Left ventricle myocardium inferior (tissue), 1 donor: Measurements from ENCODE around the gene GIGYF1. TPM values are rescaled to one million over a fixed set of nuclear protein-coding genes. Genes with fewer than 3 reads are reported as not detected.
"Not testable (repeated sequence)": the region's sequence is repeated elsewhere in the genome, so short reads cannot be mapped to it uniquely, and the experiment has no call there.

Experiments used
- DNase-seq: peaks from one replicate; pipeline ENCODE4 v3.0.0-alpha.2; 2020
- H3K27ac ChIP-seq: fragments of 200-600 bp; replicated peaks from 2 replicates; pipeline ENCODE4 v1.8.0; 2021
- H3K27me3 ChIP-seq: fragments of 200-600 bp; 2 replicates; pipeline ENCODE4 v1.8.0; 2021; ENCODE audit warnings: low read depth
- H3K36me3 ChIP-seq: fragments of 200-600 bp; 2 replicates; pipeline ENCODE4 v1.8.0; 2021
- H3K4me1 ChIP-seq: fragments of 200-600 bp; 2 replicates; pipeline ENCODE4 v1.8.0; 2021
- H3K4me3 ChIP-seq: fragments of 200-600 bp; 2 replicates; pipeline ENCODE4 v1.8.0; 2021; ENCODE audit warnings: mild to moderate bottlenecking, moderate library complexity
- H3K9me3 ChIP-seq: fragments of 200-600 bp; replicated peaks from 2 replicates; pipeline ENCODE4 v1.8.0; 2021
- intact Hi-C: fragments of 100-400 bp; cut with micrococcal nuclease; formaldehyde crosslinking; loops from one replicate; pipeline ENCODE4 v1.11.0; 2022
- total RNA-seq: library from RNA; stranded (reverse); fragmentation: NEBNext Ultra II Directional; extraction: Animal tissue kit (Norgen Biotek cat#: 25700); gene quantifications from one replicate; pipeline ENCODE4 v1.2.1, GENCODE V29; 2021
- TF ChIP-seq, protein P1 (sequence below): fragments of 200-600 bp; IDR thresholded peaks from 2 replicates; pipeline ENCODE4 v1.8.0; 2021; ENCODE audit warnings: antibody characterized with exemption, mild to moderate bottlenecking, borderline replicate concordance
- donor health status: DM: no; HTN: yes; CAD: no; lungs with severe emphysema.

GIGYF1 gene
- total RNA-seq, 1 donor from 2014 or later: 24.5 TPM

DNA sequence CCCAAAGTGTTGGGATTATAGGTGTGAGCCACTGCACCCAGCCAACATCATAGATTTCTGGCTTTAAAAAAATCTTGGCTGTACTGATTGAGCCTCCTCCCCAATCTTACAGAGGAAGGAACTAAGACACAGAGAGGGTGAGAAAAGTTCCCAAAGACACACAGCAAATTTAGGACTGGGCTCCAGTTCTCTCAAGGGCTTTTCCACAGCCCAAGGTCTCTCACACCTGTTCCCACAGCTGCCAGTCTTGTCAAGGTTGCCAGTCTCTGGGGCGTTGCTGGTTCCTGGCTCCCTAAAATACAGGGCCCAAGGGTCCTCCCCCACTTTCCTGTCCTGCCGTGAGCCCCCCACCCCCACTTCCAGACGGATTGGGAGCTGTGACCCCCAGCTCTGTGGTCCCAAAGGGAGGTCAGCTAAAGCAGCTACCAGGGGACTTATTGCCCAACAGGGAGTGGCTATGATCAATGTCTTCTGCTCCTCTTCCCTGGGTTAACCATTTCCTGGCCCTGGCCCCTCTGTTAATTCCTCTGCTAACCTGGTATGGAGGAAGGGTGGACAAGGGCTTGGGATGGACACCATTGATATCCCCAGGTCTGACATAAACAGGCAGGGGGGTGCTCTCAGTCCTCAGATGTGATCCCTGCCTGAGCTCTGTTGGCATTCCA is 36.2 kb upstream of the GIGYF1 start:
- intact Hi-C loops: no loop called here
- Histone ChIP-seq H3K4me3 (no peak overlapping the region), H3K36me3 (no peaks in the 10 kb centered on the region), H3K27me3 (peaks cover 86% of the 10 kb centered on the region), H3K4me1 (no peaks in the 10 kb centered on the region), H3K27ac (no peak overlapping the region), H3K9me3 (no peaks in the 10 kb centered on the region)
- DNase-seq: no peak
- TF ChIP-seq, protein P1, sequence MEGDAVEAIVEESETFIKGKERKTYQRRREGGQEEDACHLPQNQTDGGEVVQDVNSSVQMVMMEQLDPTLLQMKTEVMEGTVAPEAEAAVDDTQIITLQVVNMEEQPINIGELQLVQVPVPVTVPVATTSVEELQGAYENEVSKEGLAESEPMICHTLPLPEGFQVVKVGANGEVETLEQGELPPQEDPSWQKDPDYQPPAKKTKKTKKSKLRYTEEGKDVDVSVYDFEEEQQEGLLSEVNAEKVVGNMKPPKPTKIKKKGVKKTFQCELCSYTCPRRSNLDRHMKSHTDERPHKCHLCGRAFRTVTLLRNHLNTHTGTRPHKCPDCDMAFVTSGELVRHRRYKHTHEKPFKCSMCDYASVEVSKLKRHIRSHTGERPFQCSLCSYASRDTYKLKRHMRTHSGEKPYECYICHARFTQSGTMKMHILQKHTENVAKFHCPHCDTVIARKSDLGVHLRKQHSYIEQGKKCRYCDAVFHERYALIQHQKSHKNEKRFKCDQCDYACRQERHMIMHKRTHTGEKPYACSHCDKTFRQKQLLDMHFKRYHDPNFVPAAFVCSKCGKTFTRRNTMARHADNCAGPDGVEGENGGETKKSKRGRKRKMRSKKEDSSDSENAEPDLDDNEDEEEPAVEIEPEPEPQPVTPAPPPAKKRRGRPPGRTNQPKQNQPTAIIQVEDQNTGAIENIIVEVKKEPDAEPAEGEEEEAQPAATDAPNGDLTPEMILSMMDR: no peak

DNA sequence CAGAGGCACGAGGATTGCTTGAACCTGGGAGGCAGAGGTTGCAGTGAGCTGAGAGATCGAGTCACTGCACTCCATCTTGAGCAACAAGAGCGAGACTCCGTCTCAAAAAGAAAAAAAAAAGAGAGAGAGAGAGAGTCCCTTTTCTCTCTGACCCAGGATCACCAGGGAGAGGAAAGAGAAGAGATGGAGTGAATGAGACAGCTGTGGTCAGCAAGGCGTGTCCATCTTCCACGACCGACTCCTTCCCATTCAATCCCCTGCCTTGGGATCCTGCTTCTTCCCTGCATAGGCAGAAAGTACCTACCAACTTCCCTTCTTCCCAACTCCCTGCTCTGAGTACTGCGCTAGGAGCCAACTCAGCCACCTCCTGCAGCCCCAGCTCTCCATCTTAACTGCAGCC is 34.1 kb upstream of the GIGYF1 start:
- no peak overlapping the region for H3K27ac ChIP-seq
- no peak for DNase-seq
- H3K27me3 ChIP-seq: peaks cover 87% of the 10 kb centered on the region
- H3K4me1 ChIP-seq: no peaks in the 10 kb centered on the region
- H3K4me3 ChIP-seq: no peak overlapping the region
- intact Hi-C loops: loop anchor here (5.0 kb wide), 1 partner anchor 261 kb away; no protein-coding TSS in a partner anchor
- no peaks in the 10 kb centered on the region for H3K9me3 ChIP-seq
- H3K36me3 ChIP-seq: no peaks in the 10 kb centered on the region
- TF ChIP-seq, protein P1: no peak

DNA sequence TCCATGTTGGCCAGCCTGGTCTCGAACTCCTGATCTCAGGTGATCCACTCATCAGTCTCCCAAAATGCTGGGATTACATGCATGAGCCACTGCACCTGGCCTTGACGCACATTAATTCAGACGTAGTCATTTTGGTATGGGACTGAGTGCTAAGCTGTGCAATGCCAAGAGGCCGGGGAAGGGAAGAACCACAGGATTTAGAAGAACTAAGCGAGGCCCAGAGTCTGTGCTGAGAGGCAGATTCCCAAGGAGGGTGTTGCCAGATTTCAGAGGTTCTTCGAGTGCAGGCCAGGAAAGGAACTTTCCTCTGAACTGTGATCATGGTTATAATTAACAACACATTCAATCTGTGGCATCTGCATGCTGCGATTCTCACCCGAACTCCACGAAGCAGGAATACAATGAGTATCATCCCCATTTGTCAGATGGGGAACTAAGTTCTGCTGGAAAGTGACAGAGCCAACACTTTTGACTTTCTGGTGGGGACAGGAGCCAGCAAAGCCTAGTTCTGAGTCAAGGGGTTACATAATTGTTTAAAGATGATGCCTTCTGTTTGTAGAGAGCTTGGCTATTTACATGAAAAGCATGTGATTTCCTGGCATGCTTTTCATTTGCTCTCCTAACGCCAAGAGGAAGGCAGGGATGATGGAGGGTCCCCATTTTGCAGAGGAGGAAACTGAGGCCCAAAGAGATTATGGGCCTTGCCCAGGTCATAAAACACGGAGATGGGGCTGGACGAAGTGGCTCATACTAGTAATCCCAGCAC is 33.1 kb upstream of the GIGYF1 start:
- Histone ChIP-seq H3K9me3 (no peaks in the 10 kb centered on the region), H3K27me3 (peaks cover 87% of the 10 kb centered on the region), H3K36me3 (no peaks in the 10 kb centered on the region), H3K4me1 (no peaks in the 10 kb centered on the region), H3K27ac (no peak overlapping the region), H3K4me3 (no peak overlapping the region)
- intact Hi-C loops: loop anchor here (5.0 kb wide), 1 partner anchor 260 kb away; no protein-coding TSS in a partner anchor
- TF ChIP-seq, protein P1: no peak
- no peak for DNase-seq

DNA sequence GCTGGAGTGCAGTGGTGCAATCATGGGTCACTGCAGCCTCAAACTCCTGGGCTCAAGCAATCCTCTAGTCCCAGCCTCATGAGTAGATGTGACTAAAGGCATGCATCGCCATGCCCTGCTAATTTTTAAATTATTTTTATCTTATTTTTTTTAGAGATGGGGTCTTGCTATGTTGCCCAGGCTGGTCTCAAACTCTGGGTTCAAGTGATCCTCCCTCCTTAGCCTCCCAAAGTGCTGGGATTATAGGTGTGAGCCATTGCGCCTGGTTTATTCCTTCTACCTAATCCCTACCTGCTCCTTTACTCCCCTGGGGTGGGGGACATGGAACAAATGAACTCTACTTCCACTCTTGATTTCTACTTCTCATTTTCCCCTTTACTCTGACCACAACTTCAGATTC is 30.3 kb upstream of the GIGYF1 start:
- DNase-seq, H3K27ac ChIP-seq, H3K9me3 ChIP-seq, H3K4me1 ChIP-seq, intact Hi-C loops, H3K4me3 ChIP-seq, H3K36me3 ChIP-seq: not testable (repeated sequence)
- peaks cover 90% of the 10 kb centered on the region for H3K27me3 ChIP-seq

DNA sequence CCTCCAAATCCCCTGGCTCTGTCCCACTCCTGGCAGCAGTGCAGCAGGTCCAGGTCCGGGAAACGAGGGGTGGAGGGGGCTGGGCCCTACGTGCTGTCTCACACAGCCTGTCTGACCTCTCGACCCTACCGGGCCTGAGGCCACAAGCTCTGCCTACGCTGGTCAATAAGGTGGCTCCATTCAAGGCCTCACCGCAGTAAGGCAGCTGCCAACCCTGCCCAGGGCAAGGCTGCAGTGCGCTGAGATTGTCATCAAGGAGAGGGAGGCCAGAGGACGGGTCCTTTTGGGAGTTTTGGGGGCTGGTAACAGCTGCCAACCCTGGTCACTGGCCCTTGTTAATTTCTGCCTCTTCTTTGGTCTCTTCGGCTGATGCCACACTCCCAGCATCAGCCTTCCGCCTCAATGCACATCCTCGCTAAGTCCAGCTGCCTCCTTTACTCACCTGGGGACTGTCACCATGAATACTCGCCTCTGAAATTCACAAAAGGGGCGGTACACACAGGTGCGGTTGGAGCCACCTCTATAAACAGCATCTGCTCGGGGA is 29.8 kb upstream of the GIGYF1 start:
- peaks cover 94% of the 10 kb centered on the region for H3K27me3 ChIP-seq
- intact Hi-C loops: no loop called here
- TF ChIP-seq, protein P1: no peak

More for the DNA sequence above, 29.8 kb upstream of the GIGYF1 start:
- H3K27ac ChIP-seq: no peak overlapping the region
- DNase-seq: no peak
- H3K4me1 ChIP-seq: peaks cover 8% of the 10 kb centered on the region
- H3K4me3 ChIP-seq: no peak overlapping the region
- no peaks in the 10 kb centered on the region for H3K36me3 ChIP-seq
- no peaks in the 10 kb centered on the region for H3K9me3 ChIP-seq
